ENCODE results near the gene CTIF. TPM values are rescaled to one million over a fixed set of nuclear protein-coding genes. Genes with fewer than 3 reads are reported as not detected.
A peak's percentile ranks its signal among the peaks of the same experiment; 100 is the strongest.

CTIF gene
- total and polyA plus RNA-seq, 2 donors (not counting 1 experiment from before 2014, with no cell fraction given) = 27.2 to 28.1 TPM

DNA sequence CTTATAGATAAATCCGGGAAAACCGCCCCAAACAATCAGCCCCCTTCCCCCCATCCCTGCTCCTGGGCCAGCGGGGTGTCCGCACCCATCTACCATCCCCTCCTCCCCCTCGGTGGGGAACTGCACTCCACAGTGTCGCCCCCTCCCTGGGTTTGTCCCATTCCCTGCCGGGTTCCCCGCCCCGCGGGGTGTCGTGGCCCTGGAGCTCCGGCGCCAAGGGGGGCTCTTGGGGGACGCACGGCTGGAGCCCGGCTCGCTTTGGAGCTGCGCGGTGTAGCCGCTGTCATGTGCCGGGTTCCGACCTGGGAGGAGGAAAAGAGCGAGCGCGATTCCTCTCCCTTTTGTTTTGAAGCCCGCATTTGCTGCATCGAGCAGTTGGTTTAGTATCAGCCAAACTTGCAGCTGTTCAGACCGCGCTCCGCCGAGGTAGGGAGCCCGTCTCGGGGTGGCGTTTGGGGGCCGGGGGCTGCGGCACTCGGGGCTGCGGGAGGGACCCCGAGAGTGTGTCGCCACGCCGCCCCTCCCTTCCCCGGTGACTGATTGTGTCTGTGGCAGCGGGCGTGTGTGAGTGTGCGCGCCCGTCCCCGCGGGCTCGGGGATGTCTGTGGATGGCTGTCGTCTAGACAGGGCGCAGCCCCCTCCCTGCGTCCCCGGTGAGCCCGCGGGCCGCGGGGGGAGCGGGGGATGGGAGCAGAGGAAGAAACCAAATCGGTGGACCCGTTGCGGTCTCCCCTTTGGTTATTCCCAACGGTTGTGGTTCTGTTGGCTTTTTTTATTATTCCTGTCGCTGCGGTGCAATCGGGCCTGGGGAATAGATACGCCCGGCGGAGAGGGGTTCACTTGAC, 797 bp downstream of the CTIF start:
- H3K4me3 ChIP-seq (replicated peaks in 1 of 4; ENCODE audit: control extremely low read depth in 1 of 4, insufficient read depth in 1 of 4, low read depth in 3 of 4, low read length in 4 of 4) = peak overlapping the region; percentile 77 to 97 (median 92)
- H4K20me1 ChIP-seq (ENCODE audit: control insufficient read depth, extremely low read depth, insufficient read depth, low read length) = no peaks in the 10 kb centered on the region
- TF ChIP-seq, protein P1, sequence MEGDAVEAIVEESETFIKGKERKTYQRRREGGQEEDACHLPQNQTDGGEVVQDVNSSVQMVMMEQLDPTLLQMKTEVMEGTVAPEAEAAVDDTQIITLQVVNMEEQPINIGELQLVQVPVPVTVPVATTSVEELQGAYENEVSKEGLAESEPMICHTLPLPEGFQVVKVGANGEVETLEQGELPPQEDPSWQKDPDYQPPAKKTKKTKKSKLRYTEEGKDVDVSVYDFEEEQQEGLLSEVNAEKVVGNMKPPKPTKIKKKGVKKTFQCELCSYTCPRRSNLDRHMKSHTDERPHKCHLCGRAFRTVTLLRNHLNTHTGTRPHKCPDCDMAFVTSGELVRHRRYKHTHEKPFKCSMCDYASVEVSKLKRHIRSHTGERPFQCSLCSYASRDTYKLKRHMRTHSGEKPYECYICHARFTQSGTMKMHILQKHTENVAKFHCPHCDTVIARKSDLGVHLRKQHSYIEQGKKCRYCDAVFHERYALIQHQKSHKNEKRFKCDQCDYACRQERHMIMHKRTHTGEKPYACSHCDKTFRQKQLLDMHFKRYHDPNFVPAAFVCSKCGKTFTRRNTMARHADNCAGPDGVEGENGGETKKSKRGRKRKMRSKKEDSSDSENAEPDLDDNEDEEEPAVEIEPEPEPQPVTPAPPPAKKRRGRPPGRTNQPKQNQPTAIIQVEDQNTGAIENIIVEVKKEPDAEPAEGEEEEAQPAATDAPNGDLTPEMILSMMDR (conservative IDR thresholded peaks at IDR 0.05 in 1 of 2, IDR thresholded peaks at IDR 0.05 in 1 of 2; ENCODE audit: low read depth in 1 of 2, low read length in 2 of 2) = no peak
- no peak for TF ChIP-seq EZH2 (IDR thresholded peaks at IDR 0.05; ENCODE audit: low read length, missing control alignments)
- no peaks in the 10 kb centered on the region for H3K36me3 ChIP-seq (ENCODE audit: control insufficient read depth, insufficient read depth, low read length)
- H2AFZ ChIP-seq (ENCODE audit: low read length) = peak overlapping the region; percentile 7
- peaks cover 51% of the 10 kb centered on the region for H3K79me2 ChIP-seq (ENCODE audit: control insufficient read depth, insufficient read depth, low read length)
- DNase-seq (ENCODE audit: low read depth in 2 of 2) = peak; percentile 56 to 67
- H3K9me3 ChIP-seq (ENCODE audit: control insufficient read depth, insufficient read depth, low read depth, low read length) = no peaks in the 10 kb centered on the region
- no peaks in the 10 kb centered on the region for H3K27me3 ChIP-seq (ENCODE audit: control insufficient read depth, insufficient read depth, low read length)
- H3K4me1 ChIP-seq (ENCODE audit: control insufficient read depth, extremely low read depth, insufficient read depth, low read length) = peaks cover 10% of the 10 kb centered on the region
- H3K9ac ChIP-seq (ENCODE audit: insufficient read depth, low read length) = peak overlapping the region; percentile 87
- peak overlapping the region; percentile 60 for H3K4me2 ChIP-seq (ENCODE audit: extremely low read depth, insufficient read depth, low read length)
- H3K27ac ChIP-seq (ENCODE audit: insufficient read depth, low read length) = peak overlapping the region; percentile 93

DNA sequence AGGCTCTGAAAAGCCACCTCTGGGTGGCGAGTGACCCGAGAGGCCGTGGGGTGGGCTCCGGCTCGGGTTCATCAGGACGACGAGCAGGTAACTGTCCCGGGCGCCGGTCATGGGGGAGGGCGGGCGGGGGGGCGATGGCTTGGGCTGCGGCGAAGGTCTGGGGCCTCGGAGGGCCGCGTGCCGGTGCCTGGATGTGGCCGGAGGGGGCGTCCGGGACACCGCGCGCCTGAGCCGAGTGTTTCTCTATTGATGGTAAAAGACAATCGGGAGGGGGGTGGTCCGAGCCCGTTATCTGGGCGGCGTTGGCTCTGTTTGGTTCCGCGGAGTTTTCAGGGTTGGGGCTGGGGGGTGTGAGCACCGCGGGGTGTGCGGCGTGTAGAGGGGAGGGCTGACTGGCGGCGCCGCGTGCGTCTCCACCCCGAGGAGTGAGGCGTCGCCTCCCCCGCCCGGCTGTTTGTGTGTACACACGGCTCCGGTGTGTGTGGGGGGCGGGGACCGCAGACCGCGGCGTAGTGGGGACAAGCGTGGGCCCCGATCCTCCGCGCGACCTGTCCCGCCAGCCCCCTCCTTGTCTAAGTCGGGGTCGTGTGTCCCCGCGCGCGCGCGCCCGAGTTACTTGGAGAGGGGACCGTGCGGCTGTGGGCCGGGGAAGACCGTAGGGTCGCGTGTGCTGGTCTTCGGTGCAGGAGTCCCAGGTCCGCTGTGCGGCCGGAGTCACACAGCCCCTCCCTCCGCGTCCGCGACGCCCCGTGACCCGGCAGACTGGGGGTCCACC, 1.6 kb downstream of the CTIF start:
- peak; percentile 47 to 63 for DNase-seq (ENCODE audit: low read depth in 2 of 2)
- H3K27ac ChIP-seq (ENCODE audit: insufficient read depth, low read length) = peak overlapping the region; percentile 93
- peak overlapping the region; percentile 77 to 97 (median 92) for H3K4me3 ChIP-seq (replicated peaks in 1 of 4; ENCODE audit: control extremely low read depth in 1 of 4, insufficient read depth in 1 of 4, low read depth in 3 of 4, low read length in 4 of 4)
- H2AFZ ChIP-seq (ENCODE audit: low read length) = no peak overlapping the region
- no peaks in the 10 kb centered on the region for H4K20me1 ChIP-seq (ENCODE audit: control insufficient read depth, extremely low read depth, insufficient read depth, low read length)
- peak overlapping the region; percentile 99 for H3K4me2 ChIP-seq (ENCODE audit: extremely low read depth, insufficient read depth, low read length)
- H3K9ac ChIP-seq (ENCODE audit: insufficient read depth, low read length) = peak overlapping the region; percentile 87
- H3K9me3 ChIP-seq (ENCODE audit: control insufficient read depth, insufficient read depth, low read depth, low read length) = no peaks in the 10 kb centered on the region
- peaks cover 14% of the 10 kb centered on the region for H3K4me1 ChIP-seq (ENCODE audit: control insufficient read depth, extremely low read depth, insufficient read depth, low read length)
- H3K79me2 ChIP-seq (ENCODE audit: control insufficient read depth, insufficient read depth, low read length) = peaks cover 59% of the 10 kb centered on the region
- no peaks in the 10 kb centered on the region for H3K36me3 ChIP-seq (ENCODE audit: control insufficient read depth, insufficient read depth, low read length)
- H3K27me3 ChIP-seq (ENCODE audit: control insufficient read depth, insufficient read depth, low read length) = no peaks in the 10 kb centered on the region
- TF ChIP-seq, protein P1 (conservative IDR thresholded peaks at IDR 0.05 in 1 of 2, IDR thresholded peaks at IDR 0.05 in 1 of 2; ENCODE audit: low read depth in 1 of 2, low read length in 2 of 2) = peak in 1 of 2 donors; percentile 23
- no peak for TF ChIP-seq EZH2 (IDR thresholded peaks at IDR 0.05; ENCODE audit: low read length, missing control alignments)
